HepG2 (cell line): ENCODE measurements around the gene ATP11A. TPM values are rescaled to one million over a fixed set of nuclear protein-coding genes. Genes with fewer than 3 reads are reported as not detected.

ENCODE experiments used
- CAMTA2 ChIP-seq: sonication (generic); formaldehyde crosslinking; IDR thresholded peaks from 2 replicates; pipeline ENCODE4 v1.4.0; 2020; ENCODE audit warnings: mild to moderate bottlenecking, missing genetic modification reagents, borderline replicate concordance
- CHD2 ChIP-seq: IDR thresholded peaks from 2 replicates; pipeline ENCODE4 v1.6.1; 2011; ENCODE audit warnings: low read depth, low read length, improper control_type of control experiment
- EEA1 ChIP-seq: sonication (generic); formaldehyde crosslinking; IDR thresholded peaks from 2 replicates; pipeline ENCODE4 v1.5.1; 2020; ENCODE audit warnings: mild to moderate bottlenecking, missing genetic modification reagents, borderline replicate concordance
- KLF11 ChIP-seq: IDR thresholded peaks from 2 replicates; pipeline ENCODE4 v1.6.1; 2016; ENCODE audit warnings: missing compliant biosample characterization
- MTA1 ChIP-seq: sonication (generic); formaldehyde crosslinking; IDR thresholded peaks from 2 replicates; pipeline ENCODE4 v1.4.0; 2020; ENCODE audit warnings: missing genetic modification reagents, mild to moderate bottlenecking, borderline replicate concordance
- PRPF4 ChIP-seq: fragments of 200-400 bp; formaldehyde crosslinking; IDR thresholded peaks from 2 replicates; pipeline ENCODE4 v1.6.1; 2016; ENCODE audit warnings: low read length, low read depth; ENCODE audit not compliant: poor library complexity, severe bottlenecking
- RAD51 ChIP-seq: fragments of 450-650 bp; IDR thresholded peaks from 2 replicates; pipeline ENCODE4 v1.6.1; 2016; ENCODE audit warnings: borderline replicate concordance
- SRSF9 ChIP-seq: fragments of 200-400 bp; formaldehyde crosslinking; IDR thresholded peaks from 2 replicates; pipeline ENCODE4 v1.6.1; 2018; ENCODE audit warnings: borderline replicate concordance, mild to moderate bottlenecking, low read depth, low read length; ENCODE audit not compliant: insufficient read depth, poor library complexity, severe bottlenecking
- ZNF224 ChIP-seq: sonication (generic); formaldehyde crosslinking; IDR thresholded peaks from 2 replicates; pipeline ENCODE4 v1.5.0; 2020; ENCODE audit warnings: mild to moderate bottlenecking, missing genetic modification reagents
- ZNF317 ChIP-seq: sonication (generic); formaldehyde crosslinking; IDR thresholded peaks from 2 replicates; pipeline ENCODE4 v1.5.0; 2020; ENCODE audit warnings: mild to moderate bottlenecking, missing genetic modification reagents
- ZNF335 ChIP-seq: sonication (generic); formaldehyde crosslinking; IDR thresholded peaks from 2 replicates; pipeline ENCODE4 v1.4.0; 2020; ENCODE audit warnings: missing genetic modification reagents
- ZNF44 ChIP-seq: sonication (generic); formaldehyde crosslinking; IDR thresholded peaks from 2 replicates; pipeline ENCODE4 v1.5.1; 2020; ENCODE audit warnings: mild to moderate bottlenecking, missing genetic modification reagents
- polyA plus RNA-seq, 8 experiments: library from polyadenylated mRNA; depleted of rRNA in 3 of 8; stranded (reverse) in 7 of 8; unstranded in 1 of 8; fragments of >200 nt; fragmentation: Illumina TruSeq in 4 of 8; extraction: Trizol in 4 of 8; gene quantifications; 2 replicates each; pipeline versions ENCODE4 v1.2.1 to v1.2.3, GENCODE V29; 2011 to 2016; ENCODE audit warnings: low read depth in 4 of 8, missing spikeins in 1 of 8, mixed read lengths in 1 of 8; ENCODE audit not compliant: insufficient read depth in 1 of 8
- total RNA-seq, 5 experiments: library from RNA; depleted of rRNA; stranded (reverse); fragments of >200 nt; fragmentation: Illumina TruSeq; extraction: Trizol; gene quantifications; 2 replicates each; pipeline ENCODE4 v1.2.3, GENCODE V29; 2016; ENCODE audit warnings: low read depth in 1 of 5
- TF ChIP-seq, protein P1 (sequence below): sonication (generic); formaldehyde crosslinking; IDR thresholded peaks from 2 replicates; pipeline ENCODE4 v1.5.1; 2020; ENCODE audit warnings: missing genetic modification reagents, mild to moderate bottlenecking, borderline replicate concordance
- TF ChIP-seq, protein P2 (sequence below): sonication (generic); formaldehyde crosslinking; IDR thresholded peaks from 2 replicates; pipeline ENCODE4 v1.5.0; 2020; ENCODE audit warnings: missing genetic modification reagents
- TF ChIP-seq, protein P3 (sequence below): sonication (generic); formaldehyde crosslinking; IDR thresholded peaks from 2 replicates; pipeline ENCODE4 v1.4.0; 2020; ENCODE audit warnings: missing genetic modification reagents
- TF ChIP-seq, protein P4 (sequence below): sonication (generic); formaldehyde crosslinking; conservative IDR thresholded peaks from 2 replicates; pipeline ENCODE4 v1.8.0; 2022; ENCODE audit warnings: low read depth, missing genetic modification reagents
- TF ChIP-seq, protein P5 (sequence below): sonication (generic); formaldehyde crosslinking; IDR thresholded peaks from 2 replicates; pipeline ENCODE4 v1.4.0; 2020; ENCODE audit warnings: low read depth, mild to moderate bottlenecking, missing genetic modification reagents

Gene ATP11A
- total and polyA plus RNA-seq, 2 of the 13 experiments (the other 11 are each of a cell fraction or from before 2014, with no cell fraction given): 18.4 to 20.1 TPM

DNA sequence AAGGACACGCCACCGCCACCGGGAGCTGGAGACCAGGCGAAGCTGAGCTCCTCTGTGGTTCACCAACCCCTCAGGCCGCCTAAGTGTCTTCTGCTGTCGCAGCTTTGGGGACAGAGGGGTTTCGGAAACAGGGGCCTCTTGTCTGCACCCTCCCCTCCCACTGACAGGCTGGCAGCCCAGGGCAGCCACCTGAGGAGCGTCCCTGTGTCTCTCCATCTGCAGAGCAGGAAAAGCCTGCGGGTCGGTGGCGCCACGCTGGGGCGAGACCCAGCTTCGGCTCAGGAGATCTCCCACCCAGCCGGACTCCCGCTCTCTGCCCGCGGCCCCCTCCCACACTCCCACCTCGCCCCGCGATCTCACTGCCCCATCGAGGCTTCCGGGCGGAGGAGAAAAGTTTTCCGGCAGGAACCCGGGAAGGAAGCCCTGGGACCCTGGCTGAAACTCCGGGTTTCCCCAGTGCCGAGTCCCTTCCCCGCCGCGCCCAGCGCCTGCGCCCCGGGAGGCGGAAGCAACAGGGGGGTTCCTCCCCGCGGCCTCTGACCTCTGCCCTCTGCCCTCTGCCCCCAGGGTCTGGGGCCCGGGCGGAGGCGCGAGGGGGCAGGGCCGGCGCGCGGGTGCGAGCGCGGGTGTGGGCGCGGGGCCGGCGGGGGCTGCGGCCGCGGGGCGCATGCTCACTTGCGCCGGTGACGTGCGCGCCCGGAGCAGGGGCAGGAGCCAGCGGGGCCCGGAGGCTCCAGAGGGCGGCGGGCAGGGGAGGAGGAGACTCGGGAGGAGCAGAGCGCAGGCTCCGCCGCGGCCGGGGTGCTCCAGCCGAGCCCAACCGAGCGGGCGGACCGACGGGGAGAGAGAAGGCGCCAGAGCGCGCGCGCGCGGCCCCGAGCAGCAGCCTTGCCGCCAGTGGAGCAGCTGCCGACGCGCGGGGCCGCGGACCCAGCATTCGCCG, at the start of gene ATP11A (continued):
- TF ChIP-seq, protein P1, sequence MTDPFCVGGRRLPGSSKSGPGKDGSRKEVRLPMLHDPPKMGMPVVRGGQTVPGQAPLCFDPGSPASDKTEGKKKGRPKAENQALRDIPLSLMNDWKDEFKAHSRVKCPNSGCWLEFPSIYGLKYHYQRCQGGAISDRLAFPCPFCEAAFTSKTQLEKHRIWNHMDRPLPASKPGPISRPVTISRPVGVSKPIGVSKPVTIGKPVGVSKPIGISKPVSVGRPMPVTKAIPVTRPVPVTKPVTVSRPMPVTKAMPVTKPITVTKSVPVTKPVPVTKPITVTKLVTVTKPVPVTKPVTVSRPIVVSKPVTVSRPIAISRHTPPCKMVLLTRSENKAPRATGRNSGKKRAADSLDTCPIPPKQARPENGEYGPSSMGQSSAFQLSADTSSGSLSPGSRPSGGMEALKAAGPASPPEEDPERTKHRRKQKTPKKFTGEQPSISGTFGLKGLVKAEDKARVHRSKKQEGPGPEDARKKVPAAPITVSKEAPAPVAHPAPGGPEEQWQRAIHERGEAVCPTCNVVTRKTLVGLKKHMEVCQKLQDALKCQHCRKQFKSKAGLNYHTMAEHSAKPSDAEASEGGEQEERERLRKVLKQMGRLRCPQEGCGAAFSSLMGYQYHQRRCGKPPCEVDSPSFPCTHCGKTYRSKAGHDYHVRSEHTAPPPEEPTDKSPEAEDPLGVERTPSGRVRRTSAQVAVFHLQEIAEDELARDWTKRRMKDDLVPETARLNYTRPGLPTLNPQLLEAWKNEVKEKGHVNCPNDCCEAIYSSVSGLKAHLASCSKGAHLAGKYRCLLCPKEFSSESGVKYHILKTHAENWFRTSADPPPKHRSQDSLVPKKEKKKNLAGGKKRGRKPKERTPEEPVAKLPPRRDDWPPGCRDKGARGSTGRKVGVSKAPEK (CRISPR knock-in tag): peak; percentile 36; the same call in 1 of the 2 replicates
- TF ChIP-seq RAD51 (no peak), PRPF4 (no peak), EEA1 (CRISPR knock-in tag) (no peak), ZNF335 (no peak), CHD2 (peak; percentile 54; the same call in 1 of the 2 replicates), KLF11 (CRISPR knock-in tag) (peak; percentile 42; the same call in 1 of the 2 replicates), SRSF9 (no peak), MTA1 (CRISPR knock-in tag) (peak; percentile 92), ZNF224 (CRISPR knock-in tag) (no peak), CAMTA2 (0 out of 2 replicates have a peak, but pooled peaks have one; percentile 29), ZNF44 (CRISPR knock-in tag) (no peak), ZNF317 (0 out of 2 replicates have a peak, but pooled peaks have one; percentile 49)
- TF ChIP-seq, protein P2, sequence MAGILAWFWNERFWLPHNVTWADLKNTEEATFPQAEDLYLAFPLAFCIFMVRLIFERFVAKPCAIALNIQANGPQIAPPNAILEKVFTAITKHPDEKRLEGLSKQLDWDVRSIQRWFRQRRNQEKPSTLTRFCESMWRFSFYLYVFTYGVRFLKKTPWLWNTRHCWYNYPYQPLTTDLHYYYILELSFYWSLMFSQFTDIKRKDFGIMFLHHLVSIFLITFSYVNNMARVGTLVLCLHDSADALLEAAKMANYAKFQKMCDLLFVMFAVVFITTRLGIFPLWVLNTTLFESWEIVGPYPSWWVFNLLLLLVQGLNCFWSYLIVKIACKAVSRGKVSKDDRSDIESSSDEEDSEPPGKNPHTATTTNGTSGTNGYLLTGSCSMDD (CRISPR knock-in tag): no peak
- TF ChIP-seq, protein P3, sequence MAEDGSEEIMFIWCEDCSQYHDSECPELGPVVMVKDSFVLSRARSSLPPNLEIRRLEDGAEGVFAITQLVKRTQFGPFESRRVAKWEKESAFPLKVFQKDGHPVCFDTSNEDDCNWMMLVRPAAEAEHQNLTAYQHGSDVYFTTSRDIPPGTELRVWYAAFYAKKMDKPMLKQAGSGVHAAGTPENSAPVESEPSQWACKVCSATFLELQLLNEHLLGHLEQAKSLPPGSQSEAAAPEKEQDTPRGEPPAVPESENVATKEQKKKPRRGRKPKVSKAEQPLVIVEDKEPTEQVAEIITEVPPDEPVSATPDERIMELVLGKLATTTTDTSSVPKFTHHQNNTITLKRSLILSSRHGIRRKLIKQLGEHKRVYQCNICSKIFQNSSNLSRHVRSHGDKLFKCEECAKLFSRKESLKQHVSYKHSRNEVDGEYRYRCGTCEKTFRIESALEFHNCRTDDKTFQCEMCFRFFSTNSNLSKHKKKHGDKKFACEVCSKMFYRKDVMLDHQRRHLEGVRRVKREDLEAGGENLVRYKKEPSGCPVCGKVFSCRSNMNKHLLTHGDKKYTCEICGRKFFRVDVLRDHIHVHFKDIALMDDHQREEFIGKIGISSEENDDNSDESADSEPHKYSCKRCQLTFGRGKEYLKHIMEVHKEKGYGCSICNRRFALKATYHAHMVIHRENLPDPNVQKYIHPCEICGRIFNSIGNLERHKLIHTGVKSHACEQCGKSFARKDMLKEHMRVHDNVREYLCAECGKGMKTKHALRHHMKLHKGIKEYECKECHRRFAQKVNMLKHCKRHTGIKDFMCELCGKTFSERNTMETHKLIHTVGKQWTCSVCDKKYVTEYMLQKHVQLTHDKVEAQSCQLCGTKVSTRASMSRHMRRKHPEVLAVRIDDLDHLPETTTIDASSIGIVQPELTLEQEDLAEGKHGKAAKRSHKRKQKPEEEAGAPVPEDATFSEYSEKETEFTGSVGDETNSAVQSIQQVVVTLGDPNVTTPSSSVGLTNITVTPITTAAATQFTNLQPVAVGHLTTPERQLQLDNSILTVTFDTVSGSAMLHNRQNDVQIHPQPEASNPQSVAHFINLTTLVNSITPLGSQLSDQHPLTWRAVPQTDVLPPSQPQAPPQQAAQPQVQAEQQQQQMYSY (CRISPR knock-in tag): peak; percentile 53; the same call in 1 of the 2 replicates
- TF ChIP-seq, protein P4, sequence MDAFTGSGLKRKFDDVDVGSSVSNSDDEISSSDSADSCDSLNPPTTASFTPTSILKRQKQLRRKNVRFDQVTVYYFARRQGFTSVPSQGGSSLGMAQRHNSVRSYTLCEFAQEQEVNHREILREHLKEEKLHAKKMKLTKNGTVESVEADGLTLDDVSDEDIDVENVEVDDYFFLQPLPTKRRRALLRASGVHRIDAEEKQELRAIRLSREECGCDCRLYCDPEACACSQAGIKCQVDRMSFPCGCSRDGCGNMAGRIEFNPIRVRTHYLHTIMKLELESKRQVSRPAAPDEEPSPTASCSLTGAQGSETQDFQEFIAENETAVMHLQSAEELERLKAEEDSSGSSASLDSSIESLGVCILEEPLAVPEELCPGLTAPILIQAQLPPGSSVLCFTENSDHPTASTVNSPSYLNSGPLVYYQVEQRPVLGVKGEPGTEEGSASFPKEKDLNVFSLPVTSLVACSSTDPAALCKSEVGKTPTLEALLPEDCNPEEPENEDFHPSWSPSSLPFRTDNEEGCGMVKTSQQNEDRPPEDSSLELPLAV (CRISPR knock-in tag): no peak
- TF ChIP-seq, protein P5, sequence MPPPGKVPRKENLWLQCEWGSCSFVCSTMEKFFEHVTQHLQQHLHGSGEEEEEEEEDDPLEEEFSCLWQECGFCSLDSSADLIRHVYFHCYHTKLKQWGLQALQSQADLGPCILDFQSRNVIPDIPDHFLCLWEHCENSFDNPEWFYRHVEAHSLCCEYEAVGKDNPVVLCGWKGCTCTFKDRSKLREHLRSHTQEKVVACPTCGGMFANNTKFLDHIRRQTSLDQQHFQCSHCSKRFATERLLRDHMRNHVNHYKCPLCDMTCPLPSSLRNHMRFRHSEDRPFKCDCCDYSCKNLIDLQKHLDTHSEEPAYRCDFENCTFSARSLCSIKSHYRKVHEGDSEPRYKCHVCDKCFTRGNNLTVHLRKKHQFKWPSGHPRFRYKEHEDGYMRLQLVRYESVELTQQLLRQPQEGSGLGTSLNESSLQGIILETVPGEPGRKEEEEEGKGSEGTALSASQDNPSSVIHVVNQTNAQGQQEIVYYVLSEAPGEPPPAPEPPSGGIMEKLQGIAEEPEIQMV (CRISPR knock-in tag): no peak
